Stimulated activated CD8-positive, alpha-beta memory T cell treated with anti-CD3 and anti-CD28 coated beads, Interleukin-4, amount 100 ng/mL, for 1 hour (primary cell): Measurements from ENCODE around the gene TKTL1.
"Not testable (repeated sequence)": the region's sequence is repeated elsewhere in the genome, so short reads cannot be mapped to it uniquely, and the experiment has no call there.

ENCODE experiments used
- DNase-seq, 2 donors: peaks; one replicate each; pipeline ENCODE4 v3.0.0-alpha.2; 2020; ENCODE audit warnings: low read depth in 2 of 2, low spot score in 1 of 2

Gene TKTL1

DNA sequence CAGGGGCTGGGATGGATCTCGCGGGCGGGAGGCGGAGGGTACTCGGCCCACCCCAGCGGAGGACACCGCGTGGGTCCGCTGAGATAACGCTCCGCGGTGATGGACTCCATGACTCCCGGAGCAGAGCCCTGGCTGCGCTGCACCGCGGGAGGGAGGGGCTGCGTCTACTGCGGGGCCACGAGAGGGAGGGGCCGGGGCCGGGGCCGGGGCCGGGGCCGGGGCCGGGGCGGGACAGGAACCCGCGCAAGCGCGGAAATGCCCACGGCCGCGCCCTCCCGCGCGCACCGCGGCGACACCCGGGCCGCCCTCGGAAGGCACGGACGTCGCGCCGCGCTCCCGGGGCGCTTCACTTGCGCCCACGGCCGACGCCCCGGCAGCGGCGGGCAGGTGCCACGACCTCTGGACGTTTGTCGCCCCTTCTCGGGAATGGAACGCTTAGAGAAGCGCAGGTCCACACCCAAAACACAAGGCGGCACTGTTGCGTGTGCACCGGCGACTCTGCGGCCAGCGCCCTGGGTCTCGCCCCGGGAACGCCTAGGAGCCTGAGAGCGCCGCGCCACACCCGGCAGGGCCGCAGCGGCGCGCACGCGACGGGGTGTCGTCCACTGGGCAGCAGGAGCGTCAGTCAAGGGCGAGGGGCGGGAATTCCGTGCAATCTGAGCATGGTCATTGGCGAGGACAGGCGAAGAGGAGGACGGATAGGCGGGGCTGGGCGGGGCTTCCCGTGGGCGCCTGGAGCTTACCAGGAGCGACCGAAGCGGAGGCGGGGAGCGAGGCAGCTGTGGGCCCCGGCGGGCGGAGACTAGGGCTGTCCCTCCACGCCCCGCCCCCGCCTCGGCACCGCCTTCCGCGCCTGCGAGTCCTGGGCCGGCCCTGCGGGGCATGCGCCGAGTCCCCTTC is 46.1 kb downstream of the TKTL1 start:
- not testable (repeated sequence) for DNase-seq

GRCh38 chrX:154343063-154343462 is 47.5 kb downstream of the TKTL1 start:
- DNase-seq = not testable (repeated sequence)

DNA sequence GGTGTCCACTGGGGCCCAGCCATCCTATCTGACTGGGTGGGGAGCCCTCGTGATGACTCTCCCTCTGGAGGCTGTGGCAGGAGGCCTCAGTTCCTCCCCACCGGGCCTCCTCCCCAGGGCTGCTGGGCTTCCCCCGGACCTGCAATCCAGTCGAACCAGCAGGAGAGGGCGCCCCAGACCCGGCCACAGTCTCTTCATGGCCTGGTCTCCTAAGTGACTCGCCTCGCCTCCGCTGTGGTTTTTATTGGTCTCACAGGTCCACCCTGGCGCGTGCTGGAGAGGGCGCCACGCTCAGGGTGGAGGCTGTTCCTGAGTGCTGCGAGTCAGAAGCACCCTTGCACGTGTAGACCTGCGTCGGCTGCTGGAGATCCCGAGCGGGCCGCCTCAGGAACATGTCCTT is 48.0 kb downstream of the TKTL1 start:
- not testable (repeated sequence) for DNase-seq

DNA sequence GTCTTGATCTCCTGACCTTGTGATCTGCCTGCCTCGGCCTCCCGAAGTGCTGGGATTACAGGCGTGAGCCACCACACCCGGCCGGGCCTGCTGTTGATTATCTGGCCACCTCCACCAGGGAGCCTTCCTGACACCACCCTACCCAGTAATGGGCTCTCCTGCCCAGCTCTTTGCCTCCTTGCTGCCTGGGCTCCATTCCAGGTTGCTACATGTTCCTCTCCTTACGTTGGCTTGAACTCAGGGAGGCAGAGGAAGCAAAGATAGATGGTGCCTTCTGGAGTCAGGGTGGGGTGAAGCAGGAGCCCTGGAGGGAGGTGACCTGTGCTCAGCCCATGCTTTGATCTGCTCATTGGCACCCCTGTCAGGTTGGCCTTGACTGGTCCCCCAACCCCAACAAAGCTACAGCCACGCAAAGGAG is 52.5 kb downstream of the TKTL1 start:
- DNase-seq = no peak

DNA sequence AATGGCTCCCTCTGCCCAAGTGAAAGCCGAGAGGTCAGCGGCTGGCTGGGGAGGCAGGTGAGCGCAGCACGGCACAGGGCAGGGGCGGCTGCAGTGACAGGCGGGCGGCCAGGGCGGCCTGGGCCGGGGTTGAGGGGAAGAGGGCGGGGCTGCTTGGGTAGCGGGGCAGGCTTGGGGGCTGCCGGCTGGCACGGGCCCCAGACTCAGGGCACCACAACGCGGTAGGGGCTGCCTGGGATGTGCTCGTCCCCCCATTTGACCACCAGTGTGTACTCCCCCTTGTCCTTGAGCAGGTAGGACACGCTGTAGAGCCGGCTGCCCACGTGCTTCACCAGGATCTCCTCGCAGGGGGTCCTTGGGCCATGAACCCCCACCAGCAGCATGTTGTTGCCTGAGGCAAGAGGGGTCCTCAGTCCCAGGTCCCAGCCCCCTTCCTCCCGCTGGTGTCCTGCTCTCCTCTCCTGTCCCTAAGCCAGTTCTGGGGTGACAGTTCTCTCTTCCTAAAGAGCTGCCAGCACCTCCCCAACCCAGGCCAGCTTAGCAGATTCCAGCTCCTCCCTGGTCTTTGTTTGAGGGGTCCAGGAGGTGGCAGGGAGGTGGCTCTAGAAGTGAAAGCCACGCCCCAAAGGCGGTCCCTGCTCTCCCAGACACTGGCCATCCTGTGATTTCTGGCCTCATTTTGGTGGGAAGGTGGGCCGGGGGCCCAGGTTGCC is 53.2 kb downstream of the TKTL1 start:
- no peak for DNase-seq

DNA sequence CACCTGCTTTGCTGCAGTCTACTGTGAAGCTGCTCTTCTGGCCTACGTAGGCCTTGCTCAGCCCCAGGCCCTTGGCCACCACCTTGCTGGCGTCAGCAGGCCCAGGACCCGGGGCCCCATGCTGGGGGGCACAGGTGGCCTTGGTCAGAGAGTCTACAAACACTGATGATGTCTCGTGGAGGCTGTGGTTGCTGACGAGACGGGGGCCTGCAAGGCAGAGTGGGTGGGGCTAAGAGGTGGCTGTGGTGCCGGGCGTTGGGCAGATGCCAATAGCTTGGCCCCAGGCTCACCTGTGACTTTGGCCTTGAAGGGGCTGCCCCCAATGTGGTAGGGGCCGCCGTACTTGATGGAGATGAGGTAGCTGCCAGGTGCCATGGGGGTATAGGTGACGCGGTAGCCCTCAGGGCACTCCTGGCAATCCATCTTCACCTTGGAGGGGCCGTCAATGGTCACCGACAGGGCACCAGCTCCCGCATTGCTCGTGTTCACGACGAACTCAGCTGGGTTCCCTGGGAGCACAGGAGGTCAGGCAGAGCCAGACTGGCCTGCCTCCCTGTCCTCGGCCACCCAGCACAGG is 53.9 kb downstream of the TKTL1 start:
- DNase-seq = no peak

GRCh38 chrX:154349979-154350378 is 54.4 kb downstream of the TKTL1 start:
- DNase-seq = no peak

DNA sequence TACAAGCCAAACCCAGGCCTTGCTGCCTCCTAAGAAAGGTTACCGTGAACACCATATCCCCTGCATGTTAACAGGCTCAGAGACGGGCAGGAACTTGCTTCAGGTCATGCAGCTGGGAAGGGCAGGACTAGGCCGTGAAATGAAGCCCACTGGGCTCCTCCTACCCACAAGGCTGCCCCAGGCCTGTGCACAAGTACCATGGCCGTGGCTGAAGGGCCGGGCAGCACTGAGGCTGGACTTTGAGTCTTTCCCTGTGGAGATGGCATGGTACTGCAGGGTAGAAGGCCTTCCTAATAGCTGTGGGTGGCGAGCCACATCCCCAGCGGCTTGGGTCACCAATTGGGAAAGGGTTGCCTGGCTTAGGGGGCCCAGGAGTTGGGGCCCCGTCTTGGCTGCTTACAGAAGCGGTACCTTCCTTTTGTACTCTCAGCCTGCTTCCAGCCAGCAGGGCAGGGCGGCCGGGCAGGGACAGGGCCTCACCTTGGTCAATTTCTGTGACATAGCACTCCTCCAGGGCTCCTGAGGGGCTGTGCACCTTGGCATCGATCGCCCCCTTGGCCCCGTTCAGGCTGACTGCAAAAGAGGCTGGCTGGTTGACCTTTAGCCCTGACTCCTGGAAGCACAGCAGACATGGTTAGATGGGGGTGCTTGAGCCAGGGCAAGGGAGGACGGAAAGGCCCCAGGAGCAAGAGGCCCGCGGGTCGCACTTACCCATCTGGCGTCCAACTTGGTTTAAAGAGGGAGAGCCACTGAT is 55.0 kb downstream of the TKTL1 start:
- DNase-seq = no peak

DNA sequence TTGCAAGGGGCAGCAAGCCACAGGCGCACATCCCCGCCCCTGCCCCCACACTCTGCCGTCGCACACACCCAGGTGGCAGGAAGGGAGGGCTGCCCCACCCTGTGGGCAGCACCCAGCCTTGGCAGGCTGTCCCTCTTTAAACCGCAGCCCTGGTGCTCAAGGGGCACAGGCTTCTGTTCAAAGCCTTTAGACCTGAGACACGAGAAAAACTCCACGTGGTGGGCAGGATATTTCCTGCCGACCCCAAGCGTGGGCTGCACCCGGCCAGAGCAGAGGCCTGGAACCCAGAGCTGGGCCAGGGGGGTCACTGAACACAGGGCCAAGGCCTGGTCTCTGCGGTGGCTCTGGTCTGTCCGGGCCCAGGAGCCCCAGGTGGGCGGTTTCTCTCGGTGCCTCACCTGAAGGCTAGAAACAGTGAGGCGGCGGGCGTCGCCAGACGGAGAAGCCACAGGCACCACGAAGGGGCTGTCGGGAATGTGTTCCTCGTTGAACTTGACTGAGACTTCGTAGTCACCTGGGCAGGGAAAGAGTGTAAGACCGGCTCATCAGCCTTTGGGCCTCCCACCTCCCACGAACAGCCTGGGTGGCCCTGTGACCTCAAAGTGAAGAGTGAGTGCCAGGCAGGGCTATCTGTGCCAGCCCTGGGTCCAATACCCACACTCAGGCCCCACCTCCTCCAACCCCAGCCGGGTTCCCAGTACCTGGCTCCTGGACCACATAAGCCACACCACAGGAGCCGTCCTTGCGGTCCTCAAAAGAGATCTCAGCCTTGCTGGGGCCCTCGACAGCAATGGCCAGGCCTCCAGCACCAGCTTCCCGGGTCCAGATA is 55.8 kb downstream of the TKTL1 start:
- DNase-seq = no peak

DNA sequence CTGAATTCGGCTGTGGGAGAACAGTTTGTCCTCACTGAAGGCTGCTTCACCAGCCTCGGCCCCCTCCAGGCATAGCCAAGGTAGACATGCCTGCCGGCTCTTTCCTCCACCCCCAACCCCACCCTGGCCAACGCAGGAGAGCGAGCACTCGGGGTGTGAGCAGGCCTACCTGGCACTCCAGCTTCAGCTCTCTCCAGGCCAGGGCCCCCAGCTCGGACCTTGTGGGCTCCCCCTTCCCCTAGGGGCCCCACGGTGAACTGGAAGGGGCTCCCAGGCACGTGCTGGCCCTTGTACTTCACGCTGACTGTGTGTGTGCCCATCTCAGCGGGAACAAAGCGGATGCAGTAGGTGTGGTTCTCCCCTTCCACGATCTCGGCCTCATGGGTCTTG is 56.4 kb downstream of the TKTL1 start:
- no peak for DNase-seq

DNA sequence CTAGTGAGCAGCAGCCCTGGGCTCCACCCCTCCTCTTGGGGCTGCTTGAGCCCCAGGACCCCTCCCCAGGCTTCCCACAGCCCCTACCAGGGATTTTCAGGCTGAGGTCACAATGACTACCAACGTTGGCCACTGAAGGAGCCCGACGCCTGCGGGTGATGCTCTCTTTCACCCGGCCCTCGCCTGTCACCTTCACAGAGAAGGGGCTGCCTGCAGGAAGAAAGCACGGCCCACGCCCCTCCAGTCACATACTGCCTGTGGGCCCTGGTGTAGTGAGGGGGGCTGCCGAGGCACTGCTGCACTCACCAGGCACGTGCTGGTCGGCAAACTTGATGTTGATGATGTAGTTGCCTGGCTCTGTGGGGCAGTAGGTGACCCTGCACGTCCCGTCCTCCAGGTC is 56.9 kb downstream of the TKTL1 start:
- no peak for DNase-seq

DNA sequence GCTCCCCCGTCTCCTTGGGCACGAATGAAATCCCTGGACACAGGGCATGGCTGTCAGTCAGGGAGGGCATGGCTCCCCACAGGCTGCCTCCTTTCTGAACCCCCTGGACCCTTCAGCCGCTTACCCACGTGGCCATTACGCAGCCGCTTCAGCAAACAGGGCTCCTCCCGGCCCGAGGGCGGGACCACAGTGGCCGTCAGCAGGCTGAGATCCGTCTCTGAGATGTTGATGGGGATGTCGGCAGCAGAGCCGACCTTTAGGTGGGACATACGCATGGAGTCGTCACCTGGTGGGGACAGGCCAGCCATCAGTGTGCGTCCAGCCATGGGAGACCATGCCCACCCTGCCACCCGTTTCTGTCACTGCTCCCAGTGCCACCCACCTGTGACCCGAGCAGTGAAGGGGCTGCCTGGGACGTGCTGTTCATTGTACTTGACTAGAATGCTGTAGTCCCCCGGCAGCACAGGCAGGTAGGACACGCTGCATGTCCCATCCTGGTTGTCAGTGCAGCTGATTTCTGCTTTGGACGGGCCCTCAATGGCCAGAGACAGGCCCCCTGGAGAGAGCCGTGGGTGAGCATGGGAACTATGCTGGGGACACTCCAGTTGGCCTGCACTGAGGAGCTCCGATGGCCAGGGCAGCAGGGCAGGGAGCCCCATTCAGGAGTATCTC is 57.7 kb downstream of the TKTL1 start:
- DNase-seq = no peak

DNA sequence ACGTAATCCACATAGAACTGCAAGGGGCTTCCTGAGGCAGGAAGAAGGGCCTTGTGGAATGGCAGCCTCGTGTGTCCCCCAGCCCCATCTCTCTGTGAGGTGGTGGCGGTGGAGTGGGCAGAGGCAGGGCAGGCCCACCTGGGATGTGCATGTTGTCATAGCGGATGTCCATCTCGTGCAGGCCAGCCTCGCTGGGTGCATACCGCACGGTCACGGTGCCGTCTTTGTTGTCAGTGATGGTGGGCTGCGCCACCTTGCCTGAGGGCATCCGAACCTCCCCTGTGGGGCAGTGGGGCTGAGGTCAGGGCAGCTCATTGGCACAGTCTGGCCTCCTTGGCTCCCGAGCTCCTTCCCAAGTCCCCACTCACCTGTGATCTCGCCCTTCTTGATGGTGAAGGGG is 58.4 kb downstream of the TKTL1 start:
- no peak for DNase-seq

DNA sequence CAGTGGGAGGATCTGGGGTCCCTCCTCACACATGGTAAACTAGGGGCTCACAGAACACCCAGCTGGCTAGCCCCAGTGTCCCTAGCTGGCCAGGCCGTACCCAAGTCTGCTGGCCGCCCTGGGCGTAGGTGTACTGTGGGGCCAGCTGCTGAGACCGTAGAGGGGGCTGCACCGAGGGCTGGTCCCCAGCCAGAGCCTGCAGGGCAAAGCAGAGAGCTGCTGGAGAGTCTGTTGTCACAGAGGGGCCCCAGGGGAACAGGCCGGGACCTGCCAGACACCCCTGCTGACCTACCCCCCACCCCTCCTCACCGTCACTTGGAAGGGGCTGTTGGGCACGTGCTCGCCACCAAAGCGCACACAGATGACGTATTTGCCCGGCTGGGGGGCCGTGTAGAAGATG is 58.9 kb downstream of the TKTL1 start:
- no peak for DNase-seq

DNA sequence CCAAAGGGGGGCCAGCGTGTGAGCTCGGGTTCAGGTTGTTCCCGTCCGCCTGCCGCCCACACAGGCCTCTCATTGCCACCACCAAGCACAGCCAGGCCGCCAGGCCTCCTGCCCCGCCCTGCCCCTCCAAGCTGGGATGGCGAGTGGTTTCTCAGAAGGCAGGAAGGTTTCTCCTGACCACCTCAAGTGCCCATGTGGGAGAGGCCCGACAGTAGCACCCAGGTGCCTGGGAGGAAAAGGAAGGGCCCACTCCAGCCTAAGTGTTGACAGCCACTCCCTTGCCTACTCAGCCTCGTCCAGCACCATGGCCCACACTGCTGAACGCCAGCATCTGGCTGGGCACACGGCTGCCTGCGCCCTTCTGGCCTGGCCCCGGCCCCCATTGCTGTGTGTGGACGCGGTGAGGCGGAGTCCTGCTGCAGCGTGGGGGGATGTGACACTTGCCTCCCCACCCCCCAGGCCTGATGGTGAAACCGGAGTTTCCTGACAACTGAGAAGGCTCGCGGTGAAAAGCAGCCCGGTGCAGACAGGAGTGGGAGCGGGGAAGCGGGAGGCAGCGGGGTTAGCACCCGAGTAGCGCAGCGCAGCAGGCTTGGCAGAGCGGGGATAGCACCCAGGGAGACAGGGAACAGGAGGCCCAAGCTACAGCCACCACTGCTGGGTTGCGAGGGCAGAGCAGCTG is 59.6 kb downstream of the TKTL1 start:
- DNase-seq = no peak

DNA sequence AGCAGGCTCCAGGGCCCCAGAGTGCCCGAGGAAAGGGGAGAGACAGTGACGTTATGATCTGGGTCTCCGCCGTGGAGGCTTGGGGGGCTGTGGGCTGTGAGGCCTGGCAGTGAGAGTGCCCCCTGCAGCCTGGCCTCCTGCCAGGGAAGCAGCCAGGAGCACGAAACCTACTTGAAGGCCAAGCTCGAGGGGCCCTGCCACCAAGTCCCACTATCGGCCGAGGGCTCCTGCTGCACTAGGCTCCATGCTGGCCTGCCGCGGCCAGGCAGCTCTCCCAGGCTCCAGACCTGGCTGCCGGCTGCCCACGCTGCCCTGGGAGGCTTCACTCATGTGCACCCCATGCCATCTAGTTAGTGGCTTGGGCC is 60.2 kb downstream of the TKTL1 start:
- no peak for DNase-seq

DNA sequence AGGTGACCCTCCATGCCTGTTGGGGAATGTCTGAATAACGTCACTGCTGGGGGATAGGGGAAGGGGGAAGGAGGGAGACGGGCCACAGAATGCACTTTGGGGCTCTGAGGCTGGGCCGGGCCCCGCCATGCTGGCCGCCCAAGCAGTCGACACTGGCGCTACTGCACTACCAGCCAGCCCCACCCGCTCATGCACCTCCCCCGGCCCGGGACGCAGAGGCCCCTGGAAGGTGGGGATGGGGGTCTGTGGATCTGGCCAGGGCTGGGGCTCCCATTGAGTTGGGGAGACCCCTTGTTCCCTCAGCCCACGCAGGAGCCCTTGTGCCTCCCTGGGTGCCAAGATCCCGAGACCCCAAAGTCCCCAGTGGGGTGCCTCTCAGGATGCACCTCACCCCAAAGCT is 61.0 kb downstream of the TKTL1 start:
- no peak for DNase-seq

- no peak for DNase-seq
Measured at GRCh38 chrX:154357205-154357604, 61.6 kb downstream of the TKTL1 start.

DNA sequence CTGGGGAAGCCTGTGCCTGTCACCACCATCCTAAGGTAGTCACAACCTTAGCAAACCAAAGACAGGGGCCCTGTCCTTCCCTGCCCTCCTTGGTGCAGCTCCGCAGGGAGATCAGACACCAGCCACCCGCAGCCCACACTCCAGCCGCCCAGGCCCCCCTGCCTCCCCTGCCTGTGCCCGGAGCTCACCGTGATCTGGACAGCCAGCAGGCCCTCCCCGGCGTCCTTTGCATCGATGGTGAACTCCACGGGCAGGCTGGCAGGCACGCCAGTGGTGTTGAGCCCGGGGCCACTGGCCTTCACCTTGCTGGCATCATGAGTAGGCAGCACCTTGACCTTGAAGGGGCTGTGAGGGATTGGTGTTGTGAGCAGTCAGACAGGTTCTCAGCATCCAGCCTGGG is 62.4 kb downstream of the TKTL1 start:
- DNase-seq = no peak

DNA sequence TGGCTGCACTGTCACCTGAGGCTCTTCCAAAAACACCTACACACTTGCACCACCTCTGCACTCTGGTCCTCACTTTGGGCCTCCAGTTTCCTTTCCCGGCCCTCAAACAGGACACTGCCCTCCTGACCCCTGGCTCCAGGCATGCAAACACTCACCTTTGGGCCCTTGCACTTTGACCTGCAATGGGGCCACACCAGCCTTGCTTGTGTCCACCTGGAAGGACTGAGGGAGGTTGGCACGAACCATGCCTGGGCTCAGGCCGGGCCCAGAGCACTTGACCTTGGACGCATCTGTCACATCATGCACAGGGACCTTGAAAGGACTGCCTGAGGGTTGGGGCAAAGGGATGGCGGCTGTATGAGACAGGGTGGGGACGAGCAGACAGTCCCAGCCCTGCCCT is 63.2 kb downstream of the TKTL1 start:
- no peak for DNase-seq
